GM18868 (cell line): ENCODE data around the gene MYO1A.
A peak's percentile ranks its signal among the peaks of the same experiment; 100 is the strongest.
"Not testable (repeated sequence)": the region's sequence is repeated elsewhere in the genome, so short reads cannot be mapped to it uniquely, and the experiment has no call there.

Experiments
- ATAC-seq: cut with Tn5 transposase; IDR thresholded peaks from one replicate; pipeline ENCODE4 v1.9.1; 2021; ENCODE audit warnings: mild to moderate bottlenecking, moderate library complexity; ENCODE audit not compliant: unreplicated experiment

The MYO1A gene

GRCh38 chr12:57019983-57020719, 29.8 kb downstream of the MYO1A start:
- ATAC-seq, result no peak

GRCh38 chr12:57018906-57019305, 31.0 kb downstream of the MYO1A start:
- no peak for ATAC-seq

GRCh38 chr12:57018353-57018752, 31.6 kb downstream of the MYO1A start:
- ATAC-seq, result not testable (repeated sequence)

GRCh38 chr12:57016348-57016747, 33.6 kb downstream of the MYO1A start, which contains the start of gene TAC3:
TSS of gene TAC3 (minus strand) at chr12:57016529. CDS start at chr12:57015797, 732 bp downstream.
- no peak for ATAC-seq

GRCh38 chr12:57012600-57013465, 37.1 kb downstream of the MYO1A start:
- ATAC-seq, result peak; percentile 78

GRCh38 chr12:57011438-57012424, 38.2 kb downstream of the MYO1A start:
- ATAC-seq, result peak; percentile 49

GRCh38 chr12:57010627-57011247, 39.2 kb downstream of the MYO1A start:
- no peak for ATAC-seq

- ATAC-seq, result no peak
Measured at GRCh38 chr12:57009949-57010626, 39.8 kb downstream of the MYO1A start.

GRCh38 chr12:57008178-57008577, 41.8 kb downstream of the MYO1A start:
- ATAC-seq, result no peak

GRCh38 chr12:57006809-57007475, 43.0 kb downstream of the MYO1A start:
- no peak for ATAC-seq

GRCh38 chr12:57005980-57006808, 43.7 kb downstream of the MYO1A start, which contains the start of gene ZBTB39:
TSS of gene ZBTB39 (minus strand) at chr12:57006546. CDS start at chr12:57004917, 1,629 bp downstream.
- peak; percentile 75 for ATAC-seq

GRCh38 chr12:57004651-57005050, 45.3 kb downstream of the MYO1A start:
- ATAC-seq, result no peak

- no peak for ATAC-seq
Measured at GRCh38 chr12:57003395-57003794, 46.5 kb downstream of the MYO1A start.

GRCh38 chr12:57001448-57001906, 48.5 kb downstream of the MYO1A start:
- no peak for ATAC-seq

GRCh38 chr12:57000393-57000792, 49.5 kb downstream of the MYO1A start:
- no peak for ATAC-seq

GRCh38 chr12:56999456-56999855, 50.5 kb downstream of the MYO1A start:
- ATAC-seq, result no peak

- peak; percentile 89 for ATAC-seq
Measured at GRCh38 chr12:56998981-56999380, 50.9 kb downstream of the MYO1A start.

GRCh38 chr12:56998316-56998715, 51.6 kb downstream of the MYO1A start:
- ATAC-seq, result no peak
